A673 (cell line): ENCODE results near the gene CDK19. TPM values are rescaled to one million over a fixed set of nuclear protein-coding genes. Genes with fewer than 3 reads are reported as not detected.

Experiments
- BruUV-seq: library from RNA; stranded (reverse); fragments of 400-500 nt; replicated peaks from 2 replicates; lab custom pipeline; 2021; lab: Mats Ljungman, UMichigan
- CTCF ChIA-PET: fragments of 300-600 bp; sonication (Branson Sonifier 250); formaldehyde crosslinking; loops from one replicate; lab custom pipeline; 2022; ENCODE audit warnings: antibody characterized with exemption; lab: Charles Lee
- POLR2A ChIA-PET: fragments of 300-600 bp; sonication (Branson Sonifier 250); formaldehyde crosslinking; loops from one replicate; lab custom pipeline; 2022; ENCODE audit warnings: antibody characterized with exemption; ENCODE audit not compliant: low non-redundant PET; lab: Charles Lee
- DNase-seq: peaks from one replicate; pipeline ENCODE4 v3.0.0-alpha.2; 2015; ENCODE audit warnings: low spot score
- H3K27ac ChIP-seq: fragments of 200-600 bp; sonication (generic); 2 replicates; pipeline ENCODE4 v1.5.1; 2016; ENCODE audit warnings: mixed run types, low read depth, mild to moderate bottlenecking, mixed read lengths, antibody characterized with exemption, low read length; ENCODE audit not compliant: poor library complexity, severe bottlenecking
- H3K27me3 ChIP-seq: fragments of 200-600 bp; sonication (generic); replicated peaks from 2 replicates; pipeline ENCODE4 v1.6.1; 2017; ENCODE audit warnings: mixed run types, low read depth, mild to moderate bottlenecking, mixed read lengths, antibody characterized with exemption, low read length; ENCODE audit not compliant: insufficient read depth, poor library complexity
- H3K36me3 ChIP-seq: fragments of 200-600 bp; sonication (generic); 2 replicates; pipeline ENCODE4 v1.6.1; 2016; ENCODE audit warnings: mixed run types, mild to moderate bottlenecking, mixed read lengths, antibody characterized with exemption, low read length; ENCODE audit not compliant: insufficient read depth, poor library complexity, severe bottlenecking
- H3K4me1 ChIP-seq: fragments of 200-600 bp; sonication (generic); 2 replicates; pipeline ENCODE4 v1.6.1; 2017; ENCODE audit warnings: mixed run types, mild to moderate bottlenecking, mixed read lengths, antibody characterized with exemption, low read length; ENCODE audit not compliant: insufficient read depth, poor library complexity, severe bottlenecking
- H3K4me3 ChIP-seq: fragments of 200-600 bp; sonication (generic); 2 replicates; pipeline ENCODE4 v1.5.1; 2016; ENCODE audit warnings: low read depth, mixed run types, mild to moderate bottlenecking, mixed read lengths, low read length; ENCODE audit not compliant: poor library complexity, severe bottlenecking
- H3K9me3 ChIP-seq: fragments of 200-600 bp; sonication (generic); 2 replicates; pipeline ENCODE4 v1.6.1; 2016; ENCODE audit warnings: mixed run types, low read depth, mild to moderate bottlenecking, mixed read lengths, antibody characterized with exemption, low read length; ENCODE audit not compliant: poor library complexity, severe bottlenecking
- EZH2 ChIP-seq: fragments of 200-600 bp; sonication (generic); IDR thresholded peaks from 2 replicates; pipeline ENCODE4 v1.6.1; 2017; ENCODE audit warnings: borderline replicate concordance, low read depth, mild to moderate bottlenecking, mixed read lengths, antibody characterized with exemption, low read length; ENCODE audit not compliant: poor library complexity, severe bottlenecking
- intact Hi-C: fragments of 100-400 bp; cut with micrococcal nuclease; formaldehyde crosslinking; loops from one replicate; pipeline ENCODE4 v1.10.0; 2022; ENCODE audit not compliant: unreplicated experiment
- total RNA-seq: library from RNA; stranded (reverse); gene quantifications from 2 replicates; pipeline ENCODE4 v1.2.3, GENCODE V29; 2021
- TF ChIP-seq, protein P1 (sequence below): fragments of 300-800, 200-600 bp; sonication (generic); conservative IDR thresholded peaks from 2 replicates; pipeline ENCODE4 v1.5.1; 2017; ENCODE audit warnings: low read depth, mild to moderate bottlenecking, antibody characterized with exemption, low read length, moderate library complexity, mixed read lengths

The CDK19 gene
- total RNA-seq, 1 experiment from 2014 or later: 23.7 TPM

DNA sequence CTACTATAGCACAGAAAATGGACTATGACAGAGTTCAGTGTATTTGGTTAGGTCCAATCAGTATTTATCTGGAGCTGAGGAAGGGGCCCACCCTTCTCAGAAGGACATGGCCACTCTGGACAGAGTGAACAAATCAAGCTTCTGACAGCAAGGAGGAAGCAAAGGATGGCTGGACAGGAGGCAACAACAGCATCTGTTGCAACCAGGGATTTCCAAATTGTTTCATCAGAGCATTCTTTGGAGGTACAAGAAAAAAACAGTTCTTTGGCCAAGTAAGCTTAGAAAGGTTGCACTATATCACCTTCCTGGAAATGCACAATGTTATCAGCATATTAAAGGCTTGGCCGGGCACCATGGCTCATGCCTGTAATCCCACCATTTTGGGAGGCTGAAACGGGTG is 220.2 kb downstream of the CDK19 start:
- TF ChIP-seq EZH2: no peak
- TF ChIP-seq, protein P1, sequence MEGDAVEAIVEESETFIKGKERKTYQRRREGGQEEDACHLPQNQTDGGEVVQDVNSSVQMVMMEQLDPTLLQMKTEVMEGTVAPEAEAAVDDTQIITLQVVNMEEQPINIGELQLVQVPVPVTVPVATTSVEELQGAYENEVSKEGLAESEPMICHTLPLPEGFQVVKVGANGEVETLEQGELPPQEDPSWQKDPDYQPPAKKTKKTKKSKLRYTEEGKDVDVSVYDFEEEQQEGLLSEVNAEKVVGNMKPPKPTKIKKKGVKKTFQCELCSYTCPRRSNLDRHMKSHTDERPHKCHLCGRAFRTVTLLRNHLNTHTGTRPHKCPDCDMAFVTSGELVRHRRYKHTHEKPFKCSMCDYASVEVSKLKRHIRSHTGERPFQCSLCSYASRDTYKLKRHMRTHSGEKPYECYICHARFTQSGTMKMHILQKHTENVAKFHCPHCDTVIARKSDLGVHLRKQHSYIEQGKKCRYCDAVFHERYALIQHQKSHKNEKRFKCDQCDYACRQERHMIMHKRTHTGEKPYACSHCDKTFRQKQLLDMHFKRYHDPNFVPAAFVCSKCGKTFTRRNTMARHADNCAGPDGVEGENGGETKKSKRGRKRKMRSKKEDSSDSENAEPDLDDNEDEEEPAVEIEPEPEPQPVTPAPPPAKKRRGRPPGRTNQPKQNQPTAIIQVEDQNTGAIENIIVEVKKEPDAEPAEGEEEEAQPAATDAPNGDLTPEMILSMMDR: no peak

GRCh38 chr6:110593637-110594036 is 221.6 kb downstream of the CDK19 start:
- CTCF ChIA-PET: no interaction called here
- no TSS peak for BruUV-seq

More for the DNA sequence above, 220.2 kb downstream of the CDK19 start:
- CTCF ChIA-PET: no interaction called here
- no peaks in the 10 kb centered on the region for H3K9me3 ChIP-seq
- BruUV-seq: no TSS peak
- H3K4me1 ChIP-seq: no peaks in the 10 kb centered on the region
- H3K36me3 ChIP-seq: no peaks in the 10 kb centered on the region
- no peaks in the 10 kb centered on the region for H3K27me3 ChIP-seq
- intact Hi-C loops: no loop called here
- DNase-seq: no peak
- no peak overlapping the region for H3K4me3 ChIP-seq
- POLR2A ChIA-PET: no interaction called here
- H3K27ac ChIP-seq: no peak overlapping the region

DNA sequence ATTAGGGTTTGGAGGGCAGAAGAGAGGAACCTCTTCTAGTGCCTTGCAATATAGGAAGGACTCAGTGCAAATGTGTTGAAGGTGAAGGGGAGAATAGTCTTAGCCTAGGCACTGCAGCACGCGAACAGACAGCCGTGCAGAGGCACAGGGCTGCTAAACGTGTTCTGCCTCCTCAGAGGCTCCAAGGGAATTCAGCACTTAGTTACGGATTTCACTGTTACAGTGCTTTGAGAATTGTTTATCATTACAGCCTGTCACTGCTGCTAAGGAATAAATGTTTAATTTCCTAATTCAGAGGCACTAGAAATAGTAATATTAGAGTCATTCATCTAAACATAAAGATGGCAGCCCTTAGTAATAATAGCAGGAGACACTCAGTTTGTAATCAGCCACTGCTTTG is 222.5 kb downstream of the CDK19 start:
- TF ChIP-seq, protein P1: no peak
- TF ChIP-seq EZH2: no peak
- no peak overlapping the region for H3K4me3 ChIP-seq
- CTCF ChIA-PET: no interaction called here
- no peak overlapping the region for H3K27ac ChIP-seq
- H3K27me3 ChIP-seq: no peaks in the 10 kb centered on the region
- no peak for DNase-seq
- intact Hi-C loops: no loop called here
- H3K9me3 ChIP-seq: no peaks in the 10 kb centered on the region
- no peaks in the 10 kb centered on the region for H3K36me3 ChIP-seq
- BruUV-seq: no TSS peak
- H3K4me1 ChIP-seq: no peaks in the 10 kb centered on the region
- POLR2A ChIA-PET: interaction anchor here (0.6 kb wide), 1 partner anchor 1996 kb away, joined by 3 read pairs; no protein-coding TSS in a partner anchor

More at GRCh38 chr6:110593637-110594036, 221.6 kb downstream of the CDK19 start:
- Histone ChIP-seq H3K36me3 (no peaks in the 10 kb centered on the region), H3K4me1 (no peaks in the 10 kb centered on the region), H3K4me3 (no peak overlapping the region), H3K9me3 (no peaks in the 10 kb centered on the region), H3K27ac (no peak overlapping the region), H3K27me3 (no peaks in the 10 kb centered on the region)
- no peak for DNase-seq
- POLR2A ChIA-PET: no interaction called here
- no peak for TF ChIP-seq EZH2
- TF ChIP-seq, protein P1: no peak
- intact Hi-C loops: no loop called here
